Colonic mucosa (tissue), 4 donors: ENCODE measurements around the gene GASK1A. TPM values are rescaled to one million over a fixed set of nuclear protein-coding genes. Genes with fewer than 3 reads are reported as not detected.

Experiments
- DNase-seq: peaks from one replicate; pipeline ENCODE4 v3.0.0-alpha.2; 2020
- H3K27ac ChIP-seq: fragments of 200-600 bp; one replicate; pipeline ENCODE4 v1.8.0; 2021
- H3K27me3 ChIP-seq: fragments of 200-600 bp; one replicate; pipeline ENCODE4 v1.8.0; 2021
- H3K36me3 ChIP-seq: fragments of 200-600 bp; one replicate; pipeline ENCODE4 v1.8.0; 2021
- H3K4me1 ChIP-seq: fragments of 200-600 bp; one replicate; pipeline ENCODE4 v1.8.0; 2021; ENCODE audit warnings: mild to moderate bottlenecking
- H3K4me3 ChIP-seq: fragments of 200-600 bp; one replicate; pipeline ENCODE4 v1.8.0; 2021
- H3K9ac ChIP-seq, 2 donors: one replicate each; pipeline ENCODE4 v1.7.0; 2013; ENCODE audit warnings: control low read depth in 2 of 2, low read depth in 2 of 2, low read length in 2 of 2
- H3K9me3 ChIP-seq: fragments of 200-600 bp; one replicate; pipeline ENCODE4 v1.8.0; 2021
- CTCF ChIP-seq: fragments of 200-600 bp; IDR thresholded peaks from one replicate; pipeline ENCODE4 v1.8.0; 2022; ENCODE audit warnings: antibody characterized with exemption, mild to moderate bottlenecking
- intact Hi-C: fragments of 100-400 bp; cut with DNase I; formaldehyde crosslinking; loops from one replicate; pipeline ENCODE4 v1.14.1; 2022
- total RNA-seq, 2 donors: library from RNA; stranded (reverse); fragmentation: NEBNext Ultra II Directional in 1 of 2; extraction: Animal tissue kit (Norgen Biotek cat#: 25700) in 1 of 2; gene quantifications; one replicate each; pipeline ENCODE4 v1.2.1, GENCODE V29; 2021
- donor health status: healthy.
- donor health status: DM: no; HTN: no; CAD: no.
- donor health status: DM: no; HTN: no; CAD: no.

Gene GASK1A
- total RNA-seq, 2 donors from 2014 or later: 1.3 to 2.2 TPM

DNA sequence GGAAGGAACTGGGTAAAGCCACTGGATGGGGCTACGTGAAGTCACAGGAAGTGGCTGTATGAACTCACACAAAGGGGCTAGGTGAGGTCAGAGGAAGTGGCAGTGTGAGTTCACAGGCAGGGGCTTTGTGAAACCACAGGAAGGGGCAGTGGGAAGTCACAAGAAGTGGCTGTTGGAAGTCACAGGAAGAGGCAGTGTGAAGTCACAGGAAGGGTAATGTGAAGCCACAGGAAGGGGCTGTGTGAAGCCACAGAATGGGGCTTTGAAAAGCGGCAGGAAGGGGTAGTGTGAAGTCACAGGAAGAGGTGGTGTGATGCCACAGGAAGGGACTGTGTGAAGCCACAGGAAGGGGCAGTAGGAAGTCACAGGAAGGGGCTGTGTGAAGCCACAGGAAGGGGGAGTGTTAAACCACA, 34.6 kb downstream of the GASK1A start:
- Histone ChIP-seq H3K9me3 (no peaks in the 10 kb centered on the region), H3K36me3 (no peaks in the 10 kb centered on the region), H3K27ac (no peak overlapping the region), H3K9ac (no peak overlapping the region), H3K27me3 (no peaks in the 10 kb centered on the region), H3K4me1 (no peaks in the 10 kb centered on the region), H3K4me3 (no peak overlapping the region)
- DNase-seq: no peak
- TF ChIP-seq CTCF: no peak
- intact Hi-C loops: no loop called here

GRCh38 chr3:43014241-43014640, 35.1 kb downstream of the GASK1A start:
- Histone ChIP-seq H3K27ac (no peak overlapping the region), H3K36me3 (no peaks in the 10 kb centered on the region), H3K9ac (no peak overlapping the region), H3K4me1 (no peaks in the 10 kb centered on the region), H3K9me3 (no peaks in the 10 kb centered on the region), H3K27me3 (no peaks in the 10 kb centered on the region), H3K4me3 (no peak overlapping the region)
- TF ChIP-seq CTCF: no peak
- intact Hi-C loops: no loop called here
- DNase-seq: no peak

DNA sequence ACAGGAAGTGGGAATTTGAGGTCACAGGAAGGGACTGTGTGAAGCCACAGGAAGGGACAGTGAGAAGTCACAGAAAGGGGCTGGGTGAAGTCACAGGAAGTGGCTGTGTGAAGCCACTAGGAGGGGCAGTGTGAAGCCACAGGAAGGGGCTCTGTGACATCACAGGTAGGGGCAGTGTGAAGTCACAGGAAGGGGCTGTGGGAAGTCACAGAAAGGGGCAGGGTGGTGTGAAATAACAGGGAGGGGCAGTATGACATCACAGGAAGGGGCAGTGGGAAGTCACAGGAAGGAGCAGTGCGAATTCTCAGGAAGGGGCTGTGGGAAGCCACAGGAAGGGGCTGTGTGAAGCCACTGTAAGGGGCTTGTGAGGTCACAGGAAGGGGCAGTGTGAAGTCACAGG, 35.8 kb downstream of the GASK1A start:
- no peak for TF ChIP-seq CTCF

GRCh38 chr3:43015572-43015971, 36.5 kb downstream of the GASK1A start:
- intact Hi-C loops: no loop called here
- Histone ChIP-seq H3K9ac (no peak overlapping the region), H3K36me3 (no peaks in the 10 kb centered on the region), H3K4me3 (no peak overlapping the region), H3K27me3 (no peaks in the 10 kb centered on the region), H3K9me3 (no peaks in the 10 kb centered on the region), H3K27ac (no peak overlapping the region), H3K4me1 (no peaks in the 10 kb centered on the region)
- no peak for TF ChIP-seq CTCF
- no peak for DNase-seq

More for the DNA sequence above, 35.8 kb downstream of the GASK1A start:
- Histone ChIP-seq H3K4me1 (no peaks in the 10 kb centered on the region), H3K36me3 (no peaks in the 10 kb centered on the region), H3K9me3 (no peaks in the 10 kb centered on the region), H3K27ac (no peak overlapping the region), H3K4me3 (no peak overlapping the region), H3K9ac (no peak overlapping the region), H3K27me3 (no peaks in the 10 kb centered on the region)
- intact Hi-C loops: no loop called here
- no peak for DNase-seq

DNA sequence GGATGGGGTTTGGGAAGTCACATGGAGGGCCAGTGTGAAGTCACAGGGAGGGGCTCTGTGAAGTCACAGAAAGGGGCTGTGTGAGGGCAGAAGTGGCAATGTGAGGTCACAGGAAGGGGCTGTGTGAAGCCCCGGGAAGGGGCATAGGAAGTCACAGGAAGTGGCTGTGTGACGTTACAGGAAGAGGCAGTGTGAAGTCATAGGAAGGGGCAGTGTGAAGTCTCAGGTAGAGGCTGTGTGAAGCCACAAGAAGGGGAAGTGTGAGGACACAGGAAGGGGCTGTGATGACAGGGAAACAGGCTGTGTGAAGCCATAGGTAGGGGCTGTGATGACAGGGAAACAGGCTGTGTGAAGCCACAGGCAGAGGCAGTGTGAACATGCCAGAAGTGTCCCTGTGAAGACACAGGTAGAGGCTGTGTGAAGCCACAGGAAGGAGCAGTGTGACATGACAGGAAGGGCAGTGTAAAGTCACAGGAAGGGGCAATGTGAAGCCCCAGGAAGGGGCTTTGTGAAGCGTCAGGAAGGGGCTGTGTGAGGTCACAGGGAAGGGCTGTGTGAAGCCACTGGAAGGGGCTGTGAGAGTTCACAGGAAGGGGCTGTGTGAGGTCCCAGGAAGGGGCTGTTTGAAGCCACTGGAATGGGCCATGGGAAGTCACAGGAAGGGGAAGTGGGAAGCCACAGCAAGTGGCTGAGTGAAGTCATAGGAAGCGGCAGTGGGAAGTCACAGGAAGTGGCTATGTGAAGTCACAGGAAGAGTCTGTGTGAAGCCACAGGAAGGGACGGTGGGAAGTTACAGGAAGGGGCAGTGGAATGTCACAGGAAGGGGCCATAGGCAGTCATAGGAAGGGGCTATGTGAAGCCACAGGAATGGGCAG, 37.1 kb downstream of the GASK1A start:
- no peaks in the 10 kb centered on the region for H3K9me3 ChIP-seq
- no peaks in the 10 kb centered on the region for H3K4me1 ChIP-seq
- intact Hi-C loops: no loop called here
- no peaks in the 10 kb centered on the region for H3K27me3 ChIP-seq
- H3K27ac ChIP-seq: no peak overlapping the region
- H3K4me3 ChIP-seq: no peak overlapping the region
- H3K36me3 ChIP-seq: no peaks in the 10 kb centered on the region
- TF ChIP-seq CTCF: no peak
- H3K9ac ChIP-seq: no peak overlapping the region
- no peak for DNase-seq
